ENCODE data around the gene FAM83G. TPM values are rescaled to one million over a fixed set of nuclear protein-coding genes. Genes with fewer than 3 reads are reported as not detected.

FAM83G gene
- total RNA-seq, 1 donor from 2014 or later: 11.4 TPM

- intact Hi-C loops (cut with micrococcal nuclease): loop anchor here (2.0 kb wide), 2 partner anchors 21 to 63 kb away; partner anchors contain the start of gene PRPSAP2
Observed at GRCh38 chr17:18921912-18922451, 82.6 kb downstream of the FAM83G start.

GRCh38 chr17:18921485-18921884 is 83.1 kb downstream of the FAM83G start:
- intact Hi-C loops (cut with micrococcal nuclease): loop anchor here (2.0 kb wide), 2 partner anchors 21 to 63 kb away; partner anchors contain the start of gene PRPSAP2

DNA sequence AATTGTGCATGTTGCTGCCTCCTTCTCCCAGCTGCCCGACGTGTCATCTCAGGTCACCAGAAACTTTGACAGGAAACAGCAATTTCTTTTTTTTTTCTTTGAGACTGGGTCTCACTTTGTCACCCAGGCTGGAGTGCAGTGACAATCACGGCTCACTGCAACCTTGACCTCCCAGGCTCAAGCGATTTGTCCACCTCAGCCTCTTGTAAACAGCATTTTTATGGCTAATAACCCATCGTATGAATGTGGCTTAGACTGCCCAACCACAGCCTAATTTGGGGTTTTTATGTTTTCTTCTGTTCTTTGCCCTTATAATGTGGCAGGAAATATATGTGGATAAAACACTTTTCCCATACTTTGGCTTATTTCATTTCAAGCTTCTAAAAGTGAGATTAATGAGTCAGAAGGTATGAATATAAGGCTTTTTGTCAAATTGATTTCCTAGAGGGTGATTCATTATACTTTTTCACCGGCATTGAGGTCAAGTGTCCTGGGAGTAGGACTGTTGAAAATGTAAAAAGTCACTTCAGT is 83.6 kb downstream of the FAM83G start:
- intact Hi-C loops (cut with micrococcal nuclease): loop anchor here (2.0 kb wide), 2 partner anchors 20 to 62 kb away; partner anchors contain the start of gene PRPSAP2

DNA sequence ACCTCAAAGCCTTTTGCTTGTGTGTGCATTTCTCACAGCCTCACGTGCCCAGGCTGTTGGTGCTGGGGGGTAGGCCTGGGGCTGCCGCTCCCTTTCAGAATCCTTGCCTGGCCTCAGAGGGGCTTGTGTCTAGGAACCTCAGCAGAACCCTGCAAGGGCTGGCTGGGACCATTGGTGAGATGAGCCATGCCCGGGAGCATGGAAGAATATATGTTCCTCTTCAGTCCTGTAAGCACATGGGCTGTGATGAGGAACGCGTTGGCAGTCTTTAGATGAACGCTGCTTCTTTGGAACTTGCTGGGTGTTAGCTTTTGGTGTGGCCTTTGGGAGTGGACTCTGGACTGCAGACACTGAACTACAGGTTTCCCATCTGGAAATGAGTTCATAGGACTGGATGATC is 84.6 kb downstream of the FAM83G start:
- intact Hi-C loops (cut with micrococcal nuclease): loop anchor here (2.0 kb wide), 2 partner anchors 19 to 61 kb away; partner anchors contain the start of gene PRPSAP2

Other genes with a start within 250 kb of the FAM83G start
- gene TVP23B, start 223.6 kb downstream of the FAM83G start, total RNA-seq: 30.3 and 32.4 TPM in 2 replicates
- 58.6 and 59.8 TPM in 2 replicates for gene PRPSAP2, start 146.6 kb downstream of the FAM83G start, total RNA-seq
- not detected in 2 replicates for gene SLC5A10, start 52.6 kb downstream of the FAM83G start, total RNA-seq
- 24.5 and 24.7 TPM in 2 replicates for gene GRAP, start 42.2 kb upstream of the FAM83G start, total RNA-seq
- gene GRAPL, start 122.8 kb upstream of the FAM83G start, total RNA-seq: 18.1 and 19.8 TPM in 2 replicates
- gene EPN2, start 232.6 kb upstream of the FAM83G start, total RNA-seq: 4.7 and 5.4 TPM in 2 replicates